CD4-positive, alpha-beta T cell treated with Interleukin-15 for 1 hour (primary cell): Measurements from ENCODE around the gene NDUFV3.
"Not testable (repeated sequence)": the region's sequence is repeated elsewhere in the genome, so short reads cannot be mapped to it uniquely, and the experiment has no call there.

Source experiments
- DNase-seq: peaks from one replicate; pipeline ENCODE4 v3.0.0-alpha.2; 2020

The NDUFV3 gene

GRCh38 chr21:42857216-42857615, 35.9 kb upstream of the NDUFV3 start:
- DNase-seq: no peak

- no peak for DNase-seq
Observed at GRCh38 chr21:42858185-42858847, 34.8 kb upstream of the NDUFV3 start.

- no peak for DNase-seq
Observed at GRCh38 chr21:42858957-42859890, 33.9 kb upstream of the NDUFV3 start.

- DNase-seq: no peak
Observed at GRCh38 chr21:42859891-42860230, 33.2 kb upstream of the NDUFV3 start.

GRCh38 chr21:42860345-42860744, 32.8 kb upstream of the NDUFV3 start:
- DNase-seq: no peak

- no peak for DNase-seq
Observed at GRCh38 chr21:42861311-42861847, 31.7 kb upstream of the NDUFV3 start.

- no peak for DNase-seq
Observed at GRCh38 chr21:42861848-42862400, 31.2 kb upstream of the NDUFV3 start.

GRCh38 chr21:42862774-42863503, 30.2 kb upstream of the NDUFV3 start:
- no peak for DNase-seq

GRCh38 chr21:42863504-42863870, 29.6 kb upstream of the NDUFV3 start:
- no peak for DNase-seq

- no peak for DNase-seq
Observed at GRCh38 chr21:42864286-42864685, 28.8 kb upstream of the NDUFV3 start.

- DNase-seq: no peak
Observed at GRCh38 chr21:42864815-42865775, 28.0 kb upstream of the NDUFV3 start.

- no peak for DNase-seq
Observed at GRCh38 chr21:42865776-42866160, 27.3 kb upstream of the NDUFV3 start.

- no peak for DNase-seq
Observed at GRCh38 chr21:42868196-42868595, 24.9 kb upstream of the NDUFV3 start.

GRCh38 chr21:42873096-42873495, 20.0 kb upstream of the NDUFV3 start:
- no peak for DNase-seq

GRCh38 chr21:42875811-42876210, 17.3 kb upstream of the NDUFV3 start:
- DNase-seq: not testable (repeated sequence)

GRCh38 chr21:42878678-42878992, 14.5 kb upstream of the NDUFV3 start:
- DNase-seq: no peak

- DNase-seq: peak; percentile 98
Observed at GRCh38 chr21:42878993-42879787, 13.9 kb upstream of the NDUFV3 start, which contains the start of gene WDR4. Gene WDR4 (minus strand): TSS chr21:42879539. CDS start chr21:42879495, 44 bp downstream.

GRCh38 chr21:42880352-42880751, 12.8 kb upstream of the NDUFV3 start:
- no peak for DNase-seq

- DNase-seq: no peak
Observed at GRCh38 chr21:42883921-42884320, 9.2 kb upstream of the NDUFV3 start.

GRCh38 chr21:42887326-42887725, 5.8 kb upstream of the NDUFV3 start:
- no peak for DNase-seq

- no peak for DNase-seq
Observed at GRCh38 chr21:42892582-42892930, 553 bp upstream of the NDUFV3 start.
